DND-41 (cell line): Measurements from ENCODE around the gene KIAA1755.

Experiments
- CTCF ChIP-seq: IDR thresholded peaks from 2 replicates; pipeline ENCODE4 v1.5.1; 2012; ENCODE audit warnings: borderline replicate concordance, low read length, moderate library complexity, mild to moderate bottlenecking; ENCODE audit not compliant: poor library complexity, severe bottlenecking; ENCODE audit errors: extremely low read depth
- EZH2 ChIP-seq: IDR thresholded peaks from 3 replicates; pipeline ENCODE4 v1.6.1; 2012; ENCODE audit warnings: borderline replicate concordance, low read depth, mild to moderate bottlenecking, moderate library complexity, low read length, inconsistent platforms; ENCODE audit not compliant: severe bottlenecking

- TF ChIP-seq EZH2 = no peak
- TF ChIP-seq CTCF = no peak
Observed at GRCh38 chr20:38208523-38208922, 52.0 kb downstream of the KIAA1755 start.
